Medulla oblongata (tissue), 1 donor: ENCODE measurements around the gene ZG16.
"Not testable (repeated sequence)": the region's sequence is repeated elsewhere in the genome, so short reads cannot be mapped to it uniquely, and the experiment has no call there.

Source experiments
- DNase-seq: peaks from one replicate; pipeline ENCODE4 v3.0.0-alpha.2; 2015; ENCODE audit errors: extremely low spot score

Gene ZG16

DNA sequence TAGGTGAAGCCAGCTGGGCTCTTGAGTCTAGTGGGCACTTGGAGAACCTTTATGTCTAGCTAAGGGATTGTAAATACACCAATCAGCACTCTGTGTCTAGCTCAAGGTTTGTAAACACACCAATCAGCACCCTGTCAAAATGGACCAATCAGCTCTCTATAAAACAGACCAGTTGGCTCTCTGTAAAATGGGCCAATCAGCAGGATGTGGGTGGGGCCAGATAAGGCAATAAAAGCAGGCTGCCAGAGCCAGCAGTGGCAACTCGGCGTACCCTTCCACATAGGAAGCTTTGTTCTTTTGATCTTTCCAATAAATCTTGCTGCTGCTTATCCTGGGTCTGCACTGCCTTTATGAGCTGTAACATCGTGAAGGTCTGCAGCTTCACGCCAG lies 29.3 kb upstream of the ZG16 start:
- DNase-seq: not testable (repeated sequence)

DNA sequence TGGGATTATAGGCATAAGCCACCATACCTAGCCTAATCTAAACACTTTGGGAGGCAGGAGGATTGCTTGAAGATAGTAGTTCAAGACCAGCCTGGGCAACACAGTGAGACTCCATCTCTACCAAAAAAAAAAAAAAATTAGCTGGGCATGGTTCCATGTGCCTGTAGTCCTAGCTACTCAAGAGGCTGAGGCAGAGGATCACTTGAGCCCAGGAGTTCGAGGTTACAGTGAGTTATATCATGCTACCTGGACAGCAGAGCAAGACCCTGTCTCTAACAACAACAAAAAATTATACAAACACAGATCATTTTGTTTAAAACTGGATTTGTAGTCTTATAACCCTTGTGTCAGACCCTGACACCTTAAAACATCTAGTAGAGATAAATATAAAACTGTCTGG lies 24.5 kb upstream of the ZG16 start:
- no peak for DNase-seq

DNA sequence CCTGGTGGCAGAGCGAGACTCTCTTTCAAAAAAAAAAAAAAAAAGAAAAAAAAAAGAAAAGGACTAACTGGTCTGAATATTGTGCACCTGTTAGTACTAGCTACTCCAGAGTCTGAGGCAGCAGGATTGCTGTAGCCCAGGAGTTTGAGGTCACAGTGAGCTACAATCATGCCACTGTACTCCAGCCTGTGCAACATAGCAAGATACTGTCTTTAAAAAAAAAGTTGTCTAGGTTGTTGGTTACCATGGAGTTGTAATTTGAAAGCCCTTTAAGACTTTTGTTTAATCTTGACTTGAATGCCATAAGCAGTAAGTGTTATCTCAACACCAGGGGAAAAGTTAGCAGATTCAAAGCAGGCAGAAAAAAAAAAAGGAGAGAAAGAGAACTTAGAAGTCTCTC lies 21.4 kb upstream of the ZG16 start:
- no peak for DNase-seq

GRCh38 chr16:29757086-29757485 lies 21.0 kb upstream of the ZG16 start:
- DNase-seq: not testable (repeated sequence)

- no peak for DNase-seq
Measured at GRCh38 chr16:29757950-29758466, 20.0 kb upstream of the ZG16 start.

DNA sequence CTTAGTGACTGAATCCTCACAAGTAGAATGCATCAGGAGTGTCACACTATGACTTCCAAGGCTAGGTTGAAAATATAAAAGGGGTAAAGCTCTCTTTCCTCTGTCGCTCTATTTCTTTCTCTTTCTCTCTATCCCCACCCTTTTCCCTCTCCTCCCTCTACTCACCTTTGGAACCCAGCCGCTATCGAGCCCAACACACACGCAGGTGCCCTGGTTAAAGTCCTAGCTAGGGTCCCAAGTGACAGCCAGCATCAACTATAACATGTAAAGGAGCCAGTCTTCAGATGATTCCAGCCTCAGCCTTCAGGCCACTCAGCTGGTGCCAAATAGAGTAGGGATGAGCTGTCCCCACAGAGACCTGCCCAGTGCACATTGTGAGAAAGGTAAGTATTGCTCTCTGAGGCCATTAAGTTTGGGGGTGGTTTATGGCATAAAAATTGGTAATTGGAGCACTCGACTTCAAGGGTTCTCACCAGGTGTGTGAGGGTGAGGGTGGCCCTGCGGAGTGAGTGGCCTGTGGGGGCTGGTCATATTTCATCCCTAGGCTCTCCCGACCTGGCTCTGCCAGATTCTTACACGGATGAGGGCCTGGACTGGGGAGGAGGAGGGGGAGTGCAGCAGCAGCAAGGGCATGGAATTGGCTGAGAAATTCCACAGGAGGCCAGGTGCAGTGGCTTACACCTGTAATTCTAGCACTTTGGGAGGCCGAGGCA lies 17.3 kb upstream of the ZG16 start:
- no peak for DNase-seq

DNA sequence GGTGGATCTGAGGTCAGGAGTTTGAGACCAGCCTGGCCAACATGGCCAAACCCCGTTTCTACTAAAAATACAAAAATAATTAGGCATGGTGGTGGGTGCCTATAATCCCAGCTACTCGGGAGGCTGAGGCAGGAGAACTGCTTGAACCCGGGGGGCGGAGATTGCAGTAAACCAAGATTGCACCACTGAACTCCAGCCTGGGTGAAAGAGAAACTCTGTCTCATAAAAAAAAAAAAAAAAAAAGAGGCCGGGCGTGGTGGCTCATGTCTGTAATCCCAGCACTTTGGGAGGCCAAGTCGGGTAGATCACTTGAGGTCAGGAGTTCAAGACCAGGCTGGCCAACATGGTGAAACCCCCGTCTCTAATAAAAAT lies 16.8 kb upstream of the ZG16 start:
- not testable (repeated sequence) for DNase-seq

DNA sequence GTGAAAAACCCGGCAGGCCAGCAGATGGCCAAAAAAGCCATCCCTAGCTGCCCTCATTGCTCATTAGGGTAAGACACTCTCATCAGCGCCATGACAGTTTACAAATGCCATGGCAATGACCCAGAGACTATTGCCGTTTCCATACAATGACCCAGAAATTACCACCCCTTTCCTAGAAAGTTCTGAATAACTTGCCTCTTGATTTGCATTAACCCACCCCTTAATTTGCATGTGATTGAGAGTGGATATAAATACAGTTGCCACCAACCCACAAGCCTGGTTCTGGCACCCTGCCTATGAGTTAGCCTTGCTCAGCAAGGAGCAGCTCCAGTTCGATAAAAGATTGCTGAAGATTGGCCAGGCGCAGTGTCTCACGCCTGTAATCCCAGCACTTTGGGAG lies 16.2 kb upstream of the ZG16 start:
- DNase-seq: no peak

DNA sequence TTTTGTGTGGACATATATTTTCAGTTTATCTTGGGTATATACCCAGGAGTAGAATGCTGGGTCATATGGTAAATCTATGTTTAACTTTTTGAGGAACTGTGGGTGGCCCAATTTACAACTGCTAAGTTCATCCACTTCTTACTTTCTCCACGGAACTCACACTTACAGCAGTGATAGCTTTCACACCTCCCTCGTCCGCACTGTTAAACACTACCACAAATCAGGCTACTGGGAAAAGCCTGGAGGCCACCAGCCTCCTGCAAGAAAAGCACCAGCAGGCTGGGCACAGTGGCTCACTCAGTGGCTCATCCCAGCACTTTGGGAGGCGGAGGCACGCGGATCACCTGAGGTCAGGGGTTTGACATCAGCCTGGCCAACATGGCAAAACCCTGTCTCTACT lies 14.7 kb upstream of the ZG16 start:
- no peak for DNase-seq

DNA sequence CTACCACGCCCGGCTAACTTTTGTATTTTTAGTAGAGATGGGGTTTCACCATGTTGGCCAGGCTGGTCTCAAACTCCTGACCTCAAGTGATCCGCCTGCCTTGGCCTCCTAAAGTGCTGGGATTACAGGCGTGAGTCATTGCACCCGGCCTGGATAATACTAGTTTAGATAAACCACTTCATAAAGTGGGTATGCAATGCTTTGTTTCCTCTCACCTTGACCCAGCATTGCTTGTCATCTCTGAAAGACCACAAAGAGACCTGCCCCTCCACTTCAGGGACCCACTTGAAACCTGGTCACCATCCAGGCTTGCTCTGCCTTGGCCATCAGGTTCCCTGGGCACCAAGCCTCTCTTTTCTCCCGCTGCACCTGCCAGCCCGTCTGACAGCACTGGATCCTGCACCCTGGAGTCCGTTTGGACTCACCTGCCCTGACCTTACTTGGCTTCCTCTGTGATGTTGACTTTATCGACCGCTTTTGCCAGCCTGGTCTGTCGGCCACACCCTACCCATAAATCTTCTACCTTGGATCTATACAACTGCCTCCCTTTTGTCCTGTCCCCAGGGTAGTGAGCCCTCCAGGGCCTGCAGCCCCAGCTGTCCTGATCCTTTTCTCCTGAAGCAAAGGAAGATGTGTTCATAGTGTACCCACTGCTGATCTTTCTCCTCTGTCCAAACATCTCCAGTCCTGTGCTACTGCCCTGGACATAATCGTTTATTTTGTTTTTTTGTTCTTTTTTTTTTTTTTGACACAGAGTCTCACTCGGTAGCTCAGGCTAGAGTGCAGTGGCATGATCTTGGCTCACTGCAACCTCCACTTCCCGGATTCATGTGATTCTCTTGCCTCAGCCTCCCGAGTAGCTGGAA lies 12.7 kb upstream of the ZG16 start:
- no peak for DNase-seq

- DNase-seq: no peak
Measured at GRCh38 chr16:29766571-29766970, 11.5 kb upstream of the ZG16 start.

DNA sequence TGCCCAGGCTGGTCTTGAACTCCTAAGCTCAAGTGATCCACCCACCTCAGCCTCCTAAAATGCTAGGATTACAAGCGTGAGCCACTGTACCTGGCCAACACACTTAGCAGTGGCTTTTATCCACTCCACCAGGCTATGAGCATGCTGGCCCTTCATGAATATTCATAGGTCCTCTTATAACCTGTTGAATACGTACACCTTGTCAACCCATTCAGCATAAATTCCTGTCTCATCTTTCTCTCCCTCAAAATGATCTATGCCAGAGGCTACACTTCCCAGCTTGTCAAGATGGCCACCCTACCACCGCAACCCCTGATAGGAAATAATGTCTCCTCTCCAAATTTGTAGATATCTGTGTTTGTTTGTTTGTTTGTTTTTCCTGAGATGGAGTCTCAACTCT lies 11.0 kb upstream of the ZG16 start:
- DNase-seq: no peak

- no peak for DNase-seq
Measured at GRCh38 chr16:29769507-29769906, 8.5 kb upstream of the ZG16 start.

GRCh38 chr16:29770250-29770929 lies 7.7 kb upstream of the ZG16 start:
- no peak for DNase-seq

GRCh38 chr16:29772330-29772729 lies 5.7 kb upstream of the ZG16 start:
- not testable (repeated sequence) for DNase-seq

DNA sequence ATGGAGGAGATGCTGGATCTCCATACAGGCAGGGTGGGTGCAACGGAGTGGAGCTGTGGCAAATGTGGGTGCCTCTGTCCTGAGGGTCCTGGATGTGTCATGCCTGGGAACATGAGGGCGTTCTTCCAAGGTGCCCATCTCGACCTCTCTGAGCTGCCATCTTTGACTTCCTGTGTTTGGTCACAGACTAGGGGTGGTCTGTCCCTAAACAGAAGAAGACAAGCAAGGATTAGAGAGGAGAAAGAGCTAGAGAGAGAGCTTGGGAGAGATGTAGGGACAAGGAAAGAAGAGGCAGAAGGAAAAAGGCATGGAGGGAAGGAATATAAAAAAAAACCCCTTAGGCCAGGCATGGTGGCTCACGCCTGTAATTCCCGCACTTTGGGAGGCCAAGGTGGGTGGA lies 3.3 kb upstream of the ZG16 start:
- DNase-seq: no peak

DNA sequence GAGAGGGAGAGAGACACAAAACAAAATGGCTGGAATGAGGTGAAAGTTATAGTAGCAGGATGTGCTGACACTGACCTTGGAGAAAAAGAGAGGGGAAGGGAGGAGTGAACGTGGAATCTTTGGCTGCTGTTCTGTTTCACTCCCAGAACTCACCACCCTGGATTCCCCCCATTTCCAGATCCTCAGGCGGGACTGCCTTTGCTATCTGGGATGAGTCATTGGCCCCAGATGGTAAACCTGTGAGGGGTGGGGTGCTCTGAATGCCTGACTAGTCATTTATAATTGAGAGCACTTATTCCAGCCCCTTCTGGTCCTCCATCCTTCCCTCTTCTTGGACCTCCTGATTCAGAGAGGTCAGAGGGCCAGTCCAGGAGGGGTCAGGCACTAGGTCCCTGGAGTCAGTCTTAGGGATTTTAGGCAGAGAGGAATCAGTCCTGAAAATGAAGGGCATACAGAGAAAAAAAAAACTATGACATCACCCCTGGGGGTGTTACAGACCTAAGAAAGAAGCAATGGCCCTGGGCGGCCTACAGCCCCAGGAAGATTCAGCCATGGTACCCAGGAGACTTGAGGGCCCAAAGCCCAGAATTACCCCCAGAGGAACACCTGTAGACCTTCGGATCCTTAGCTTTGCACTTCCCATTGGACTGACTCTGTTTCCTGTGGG lies 2.2 kb upstream of the ZG16 start:
- no peak for DNase-seq

- no peak for DNase-seq
Measured at GRCh38 chr16:29779474-29779873, 1.4 kb downstream of the ZG16 start.

DNA sequence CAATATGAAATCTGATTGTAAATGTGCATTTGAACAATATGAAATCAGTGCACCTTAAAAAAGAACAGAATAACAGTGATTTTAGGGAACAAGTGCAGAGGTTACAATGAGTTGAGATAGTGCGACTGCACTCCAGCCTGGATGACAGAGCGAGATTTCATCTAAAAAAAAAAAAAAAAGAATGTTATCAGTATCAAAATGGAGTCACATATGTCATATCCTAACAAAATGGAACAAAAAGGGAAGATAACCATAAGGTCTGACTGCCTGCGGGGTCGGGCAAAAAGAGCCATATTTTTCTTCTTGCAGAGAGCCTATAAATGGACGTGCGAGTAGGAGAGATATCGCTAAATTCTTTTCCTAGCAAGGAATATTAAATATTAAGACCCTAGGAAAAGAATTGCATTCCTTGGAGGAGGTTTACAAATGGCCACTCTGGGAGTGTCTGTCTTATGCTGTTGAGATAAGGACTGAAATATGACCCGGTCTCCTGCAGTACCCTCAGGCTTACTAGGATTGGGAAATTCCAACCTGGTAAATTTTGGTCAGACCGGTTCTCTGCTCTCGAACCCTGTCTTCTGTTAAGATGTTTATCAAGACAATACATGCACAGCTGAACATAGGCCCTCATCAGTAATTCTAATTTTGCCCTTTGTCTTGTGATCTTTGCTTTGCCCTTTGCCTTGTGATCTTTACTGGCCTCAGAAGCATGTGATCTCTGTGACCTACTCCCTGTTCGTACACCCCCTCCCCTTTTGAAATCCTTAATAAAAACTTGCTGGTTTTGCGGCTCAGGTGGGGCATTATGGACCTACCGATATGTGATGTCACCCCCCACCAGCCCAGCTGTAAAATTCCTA lies 5.3 kb downstream of the ZG16 start:
- not testable (repeated sequence) for DNase-seq

- DNase-seq: no peak
Measured at GRCh38 chr16:29784157-29784556, 6.1 kb downstream of the ZG16 start.

GRCh38 chr16:29784901-29785500 lies 6.9 kb downstream of the ZG16 start:
- DNase-seq: peak; percentile 55
